ENCODE data around the gene AK6.

AK6 gene

DNA sequence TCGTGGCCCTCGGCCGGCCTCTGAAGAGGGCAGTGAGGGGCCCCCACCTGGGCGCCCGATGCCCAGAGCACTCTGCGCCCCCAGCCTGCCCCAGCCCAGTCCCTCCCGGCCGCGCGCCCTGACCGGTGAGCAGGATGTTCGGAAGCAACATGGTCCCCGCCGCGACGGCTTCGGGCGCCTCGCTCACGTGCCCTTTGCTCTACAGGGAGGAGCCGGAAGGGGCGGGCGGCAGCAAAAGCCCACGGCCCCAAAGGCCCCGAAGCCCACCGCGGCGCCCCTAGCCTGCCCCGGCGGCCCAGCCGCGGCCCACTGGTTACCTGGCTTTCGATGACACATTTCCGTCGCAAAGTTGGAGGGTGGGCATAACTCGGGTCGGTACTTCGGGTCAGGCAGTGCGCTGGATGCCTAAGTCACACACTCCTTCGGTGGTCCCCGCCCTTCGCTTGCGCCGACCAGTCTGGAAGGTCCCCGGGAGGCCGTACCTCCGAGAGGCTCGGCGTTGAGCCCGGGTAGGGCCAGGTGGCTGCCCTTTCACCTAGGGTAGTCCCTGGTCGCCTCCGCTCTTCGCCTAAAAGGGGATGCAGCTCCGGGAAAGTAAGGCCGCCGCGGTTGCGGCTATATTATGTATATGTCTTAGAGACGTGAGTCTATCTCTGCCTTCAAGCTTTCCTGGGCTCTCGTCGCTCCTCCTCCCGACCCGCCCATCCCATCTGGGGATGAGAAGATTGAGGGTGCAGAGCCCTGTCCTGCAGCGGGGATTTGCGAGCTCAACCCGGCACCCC, at the start of gene AK6, which contains the start of the genes RAD17 and TAF9:
Gene AK6, minus strand, starts transcription at position 181 of the 782 bp plus-strand sequence. Its CDS starts 30 bp downstream, at position 151.
Gene RAD17, plus strand, starts transcription at position 479 of the 782 bp plus-strand sequence. CDS start 2,391 bp downstream, outside the sequence.
Gene TAF9, minus strand, starts transcription at position 181 of the 782 bp plus-strand sequence. CDS start 3,783 bp downstream, outside the sequence.
- peak; percentile 91 to 94 for DNase-seq

DNA sequence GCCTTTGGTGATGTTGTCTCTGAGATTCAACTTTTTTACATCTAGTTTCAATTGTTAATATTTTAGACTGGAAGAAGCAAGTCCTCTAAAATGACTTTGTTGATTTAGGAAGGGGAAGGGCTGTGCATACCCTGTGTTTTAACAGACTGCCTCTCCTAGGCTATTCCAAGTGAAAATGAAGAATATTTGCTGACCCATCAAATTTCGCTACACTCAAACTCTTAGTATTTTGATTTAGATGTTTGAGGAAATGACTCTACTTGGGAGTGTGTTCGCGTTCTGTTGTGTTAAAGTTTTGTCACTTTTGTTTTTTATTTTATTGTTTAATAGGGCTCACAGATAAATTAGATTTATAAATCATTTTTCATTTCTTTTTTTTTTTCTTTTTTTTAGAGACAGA, 49.2 kb upstream of the AK6 start:
- DNase-seq: no peak

DNA sequence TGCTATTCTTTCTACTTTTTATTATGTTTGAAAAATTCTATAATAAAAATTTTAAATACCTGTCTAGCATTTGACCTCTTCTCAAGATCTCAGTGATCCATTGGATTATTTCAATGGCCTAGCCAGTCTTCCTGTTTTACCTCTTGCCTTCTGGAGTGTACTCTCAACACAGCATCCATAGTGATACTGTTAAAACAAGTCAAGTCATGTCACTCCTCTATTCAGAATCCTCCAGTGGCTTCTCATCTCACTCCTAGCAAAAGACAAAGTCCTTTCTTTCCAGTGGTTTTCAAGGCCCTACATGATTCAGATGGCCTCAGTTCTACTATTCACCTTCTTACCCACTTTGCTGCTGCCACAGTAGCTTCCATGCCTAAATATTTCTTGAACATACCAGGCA, 47.4 kb upstream of the AK6 start:
- no peak for DNase-seq

DNA sequence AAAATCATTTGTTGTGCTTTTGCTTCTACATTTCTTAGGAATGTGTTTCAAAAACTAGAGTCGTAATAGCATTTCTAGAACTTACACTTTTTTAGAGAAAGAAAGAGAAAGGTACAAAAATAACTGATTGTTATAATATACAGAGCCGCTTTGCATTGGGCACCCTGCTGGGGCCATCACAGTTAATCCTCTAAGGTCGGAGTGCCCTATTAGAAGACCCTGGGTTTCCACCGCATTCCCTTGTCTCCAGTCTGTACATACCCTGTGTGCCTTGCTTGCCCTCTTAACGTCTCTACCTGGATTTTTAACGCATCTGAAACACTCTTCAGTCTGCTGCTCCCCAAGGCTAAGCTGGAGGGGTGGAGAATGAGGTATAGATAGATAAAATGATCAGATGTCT, 46.9 kb upstream of the AK6 start:
- DNase-seq: no peak

DNA sequence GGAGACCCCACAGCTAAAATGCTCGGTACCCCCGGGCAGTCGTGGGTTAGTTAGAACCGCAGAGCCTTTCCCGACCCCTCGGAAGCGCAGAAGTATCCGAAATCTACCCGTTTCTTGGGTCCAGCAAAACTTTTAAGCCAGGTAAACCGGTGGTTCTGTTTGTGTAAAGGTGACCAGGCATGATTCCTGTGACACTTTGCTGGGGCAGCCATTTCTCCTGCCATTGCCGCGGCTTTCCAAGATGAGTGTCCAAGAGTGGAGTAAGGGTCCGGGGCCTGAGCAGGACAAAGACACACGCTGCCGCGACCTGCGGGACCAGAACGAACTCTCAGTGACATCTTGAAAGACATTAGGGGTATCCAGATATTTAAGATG, 46.3 kb upstream of the AK6 start:
- DNase-seq: no peak

DNA sequence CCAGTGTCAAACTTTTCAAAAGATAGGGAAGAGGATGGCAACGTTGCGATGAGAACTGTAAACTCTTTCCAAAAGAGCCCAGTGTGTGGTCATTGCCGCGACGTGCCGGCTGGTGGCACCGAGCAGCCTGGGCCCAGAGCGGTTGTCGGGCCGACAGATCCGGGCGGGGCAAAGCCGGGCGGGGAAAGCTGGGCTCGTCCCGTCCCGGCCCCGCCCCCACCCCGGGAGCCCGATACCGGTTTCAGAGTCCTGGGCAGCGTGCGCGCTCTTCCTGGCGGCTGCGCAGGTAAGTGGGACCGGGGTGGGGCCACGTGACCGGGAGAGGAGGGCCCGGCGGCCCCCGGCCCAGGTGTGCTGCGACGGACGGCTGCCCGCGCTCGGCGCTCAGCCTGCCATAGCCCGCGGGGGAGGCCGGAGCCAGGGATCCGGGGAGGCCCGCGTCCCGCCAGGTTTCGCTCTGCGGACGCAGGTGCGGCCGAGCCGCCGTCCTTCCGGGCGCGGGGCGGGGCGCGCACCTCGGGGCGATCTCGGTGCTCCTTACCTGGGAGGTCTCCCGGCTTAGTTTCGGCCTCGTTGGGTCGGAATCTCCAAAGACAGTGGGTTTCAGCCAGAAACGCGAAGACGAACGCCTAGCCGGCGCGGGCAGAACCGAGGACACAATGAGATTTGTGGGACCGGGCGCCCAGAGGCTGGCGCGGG, 45.7 kb upstream of the AK6 start, which contains the start of gene MARVELD2:
Gene MARVELD2, plus strand, starts transcription at position 232 of the 699 bp plus-strand sequence. CDS start 4,270 bp downstream, outside the sequence.
- DNase-seq: peak; percentile 55 to 57

DNA sequence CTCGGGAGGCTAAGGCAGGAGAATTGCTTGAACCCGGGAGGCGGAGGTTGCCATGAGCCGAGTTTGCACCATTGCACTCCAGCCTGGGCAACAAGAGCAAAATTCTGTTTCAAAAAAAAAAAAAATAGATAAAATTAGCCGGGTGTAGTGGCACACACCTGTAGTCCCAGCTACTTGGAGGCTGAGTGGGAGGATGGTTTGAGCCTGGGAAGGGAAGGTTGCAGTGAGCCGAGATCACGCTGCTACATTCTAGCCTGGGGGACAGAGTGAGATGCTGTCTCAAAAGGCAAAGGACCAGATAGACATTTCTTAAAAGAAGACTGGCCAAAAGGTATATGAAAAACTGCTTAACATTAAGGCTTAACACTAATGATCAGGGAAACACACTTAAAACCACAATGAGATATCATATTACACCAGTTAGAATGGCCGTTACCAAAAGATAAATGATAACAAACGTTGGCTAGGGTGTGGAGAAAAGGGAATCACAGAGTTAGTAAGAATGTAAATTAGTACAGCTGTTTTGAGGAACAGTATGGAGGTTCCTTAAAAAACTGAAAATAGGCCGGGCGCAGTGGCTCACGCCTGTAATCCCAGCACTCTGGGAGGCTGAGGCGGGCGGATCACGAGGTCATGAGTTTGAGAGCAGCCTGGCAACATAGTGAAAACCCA, 35.5 kb upstream of the AK6 start:
- no peak for DNase-seq

DNA sequence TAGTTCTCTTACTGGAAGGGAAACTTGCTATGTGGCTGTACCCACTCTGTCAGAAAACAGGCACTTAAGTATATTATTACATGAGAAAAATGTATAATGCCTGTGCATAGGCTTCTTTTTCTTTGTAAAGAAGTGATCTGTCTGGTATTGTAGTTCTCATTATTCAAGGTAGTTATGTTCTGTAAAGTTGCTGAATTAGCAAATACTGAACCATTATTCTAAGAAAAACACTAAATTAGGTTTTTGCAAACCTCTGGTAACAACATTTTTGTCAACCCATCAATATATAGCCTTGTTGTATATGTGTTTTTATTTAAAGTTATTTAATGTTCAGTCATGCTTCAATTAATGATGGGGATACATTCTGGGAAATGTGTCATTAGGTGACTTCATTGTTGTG, 9.1 kb upstream of the AK6 start:
- DNase-seq: no peak

DNA sequence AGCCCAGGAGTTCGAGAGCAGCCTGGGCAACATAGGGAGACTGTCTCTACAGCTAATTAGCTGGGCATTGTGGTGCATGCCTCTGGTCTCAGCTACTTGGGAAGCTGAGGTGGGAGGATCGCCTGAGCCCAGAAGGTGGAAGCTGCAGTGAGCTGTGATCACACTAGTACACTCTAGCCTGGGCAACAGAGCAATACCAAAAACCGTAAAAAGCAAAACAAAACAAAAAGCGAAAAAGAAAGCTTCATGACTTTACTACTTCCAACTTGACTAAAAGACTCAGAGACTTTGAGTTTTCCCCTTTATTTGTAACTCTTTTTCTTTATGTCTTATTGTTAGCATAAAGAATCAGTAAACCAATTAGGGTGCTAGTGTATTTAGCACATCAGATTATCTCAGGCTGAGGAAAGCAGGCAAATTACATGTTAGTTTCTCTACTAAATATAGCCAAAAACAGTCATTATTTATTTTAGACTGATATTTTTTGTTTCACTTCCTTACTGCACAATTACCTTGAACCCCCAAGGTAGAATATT, 5.7 kb upstream of the AK6 start:
- DNase-seq: no peak

DNA sequence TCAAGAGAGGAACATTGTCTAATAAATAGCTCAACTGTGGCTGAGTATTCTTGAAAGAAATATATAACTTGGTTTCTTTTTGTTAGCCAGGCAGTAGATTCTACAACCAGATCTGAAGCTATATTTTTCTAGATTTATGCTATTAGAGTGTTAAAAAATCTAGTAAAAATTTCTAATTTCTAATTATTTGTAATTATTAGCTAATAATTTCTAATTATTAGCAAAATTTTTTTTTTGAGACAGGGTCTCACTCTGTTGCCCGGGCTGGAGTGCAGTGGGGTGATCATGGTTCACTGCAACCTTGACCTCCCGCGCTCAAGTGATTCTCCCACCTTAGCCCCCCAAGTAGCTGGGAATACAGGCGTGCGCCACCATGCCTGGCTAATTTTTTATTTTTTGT, 3.1 kb upstream of the AK6 start:
- no peak for DNase-seq

DNA sequence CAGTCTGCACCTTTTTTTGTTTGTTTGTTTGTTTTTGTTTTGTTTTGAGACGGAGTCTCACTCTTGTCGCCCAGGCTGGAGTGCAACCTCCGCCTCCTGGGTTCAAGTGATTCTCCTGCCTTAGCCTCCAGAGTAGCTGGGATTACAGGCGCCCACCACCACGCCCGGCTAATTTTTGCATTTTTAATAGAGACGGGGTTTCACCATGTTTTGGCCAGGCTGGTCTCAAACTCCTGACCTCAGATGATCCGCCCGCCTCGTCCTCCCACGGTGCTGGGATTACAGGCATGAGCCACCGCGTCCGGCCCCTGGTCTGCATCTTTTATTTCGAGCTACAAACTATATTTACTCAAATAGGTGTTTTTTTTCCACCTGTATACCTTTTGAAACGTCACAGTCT, 1.0 kb upstream of the AK6 start:
- peak; percentile 17 to 29 for DNase-seq

DNA sequence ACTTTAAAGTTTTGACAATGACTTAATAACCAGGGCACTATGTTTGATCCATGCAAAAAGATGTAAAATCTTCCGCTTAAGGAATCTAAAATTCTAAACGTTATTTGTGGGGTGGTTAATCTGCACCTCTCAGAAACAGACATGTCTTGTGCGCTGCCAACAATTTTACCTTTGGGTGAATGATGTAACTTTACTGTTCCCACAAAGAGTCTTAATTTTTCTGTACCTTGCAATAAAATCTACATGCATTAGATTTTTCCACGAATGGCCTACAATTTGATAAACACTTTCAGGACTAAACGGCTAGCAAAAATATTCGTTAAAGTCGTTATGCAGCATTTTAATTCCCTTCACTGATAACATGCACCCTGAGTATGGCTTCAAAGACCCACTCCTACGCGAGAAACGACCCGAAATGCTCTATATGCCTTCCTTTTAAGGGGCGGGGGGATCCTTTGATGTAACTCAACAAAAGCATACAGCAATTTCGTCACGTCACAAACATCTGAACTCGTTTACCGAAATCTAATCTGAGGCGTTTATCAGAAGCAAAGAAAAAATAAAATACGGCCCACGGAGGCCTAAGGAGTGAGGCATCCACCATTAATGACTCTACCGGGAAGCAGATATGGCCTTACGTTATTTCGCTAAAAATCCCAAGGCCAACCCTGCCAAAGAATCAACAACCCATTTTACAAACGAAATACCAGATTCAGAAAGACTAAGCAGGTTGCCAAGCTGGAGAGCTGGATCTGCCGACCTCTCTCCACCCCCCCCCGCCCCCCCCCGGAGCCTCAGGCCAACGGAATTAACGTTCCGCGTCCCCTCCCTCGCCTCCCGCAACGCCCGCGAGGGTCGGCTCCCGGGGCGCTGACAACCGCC, 621 bp downstream of the AK6 start:
- peak; percentile 14 to 21 for DNase-seq

DNA sequence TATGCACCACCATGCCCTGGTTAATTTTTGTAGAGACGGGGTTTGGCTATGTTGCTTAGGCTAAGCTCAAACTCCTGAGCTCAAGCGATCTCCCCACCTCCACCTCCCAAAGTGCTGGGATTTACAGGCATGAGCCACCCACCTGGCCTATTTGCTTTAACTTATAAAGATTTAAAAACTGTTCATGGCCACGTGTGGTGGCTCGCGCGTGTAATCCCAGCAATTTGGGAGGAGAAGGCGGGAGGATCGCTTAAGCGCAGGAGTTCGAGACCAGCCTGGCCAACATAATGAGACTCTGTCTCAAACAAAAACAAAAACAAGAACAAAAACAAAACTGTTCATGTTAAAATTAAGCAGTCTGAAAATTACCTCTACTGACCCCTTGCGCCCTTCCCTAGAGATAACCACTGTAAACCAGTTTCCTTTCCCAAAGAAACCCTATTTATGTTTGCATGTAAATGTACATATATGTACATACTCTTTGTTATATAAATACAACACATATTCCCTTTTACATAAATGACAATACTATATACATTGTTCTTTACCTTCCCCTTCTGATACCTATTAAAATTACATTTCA, 1.5 kb downstream of the AK6 start:
- DNase-seq: no peak

DNA sequence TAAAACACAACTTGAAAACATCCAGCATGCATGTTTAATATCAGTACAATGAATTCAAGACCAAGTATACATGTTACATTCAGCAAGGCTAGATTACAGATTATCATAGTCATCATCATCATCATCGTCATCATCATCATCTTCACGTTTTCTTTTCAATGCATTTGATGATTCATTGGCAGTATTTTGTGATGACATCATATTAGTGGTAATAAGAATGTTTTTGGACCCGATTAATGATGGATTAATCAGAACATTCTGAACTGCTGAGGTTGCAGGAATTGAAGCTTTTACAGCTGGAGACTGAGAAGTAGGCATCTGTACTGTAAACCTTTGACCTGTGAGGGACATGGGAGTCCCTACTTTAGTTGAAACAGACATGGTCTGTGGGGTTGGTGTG, 4.5 kb downstream of the AK6 start:
- no peak for DNase-seq

DNA sequence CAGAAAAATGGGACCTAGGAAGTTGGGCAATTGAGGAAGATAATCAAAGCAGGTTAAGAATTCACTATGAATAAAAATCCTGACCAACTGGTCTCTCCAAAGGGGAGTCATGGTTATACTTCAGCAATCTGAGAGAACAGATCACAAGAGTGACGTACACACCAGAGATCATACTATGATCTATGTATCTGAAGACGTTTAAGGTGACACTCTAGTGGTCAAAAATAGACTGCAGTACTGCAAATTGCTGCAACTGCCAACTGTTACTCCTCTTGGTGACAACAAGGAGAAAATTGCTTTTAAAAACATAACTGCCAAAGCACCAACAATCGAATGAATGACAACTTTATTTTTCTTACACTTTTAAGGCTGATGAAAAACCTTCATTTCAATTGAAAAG, 4.9 kb downstream of the AK6 start:
- no peak for DNase-seq

DNA sequence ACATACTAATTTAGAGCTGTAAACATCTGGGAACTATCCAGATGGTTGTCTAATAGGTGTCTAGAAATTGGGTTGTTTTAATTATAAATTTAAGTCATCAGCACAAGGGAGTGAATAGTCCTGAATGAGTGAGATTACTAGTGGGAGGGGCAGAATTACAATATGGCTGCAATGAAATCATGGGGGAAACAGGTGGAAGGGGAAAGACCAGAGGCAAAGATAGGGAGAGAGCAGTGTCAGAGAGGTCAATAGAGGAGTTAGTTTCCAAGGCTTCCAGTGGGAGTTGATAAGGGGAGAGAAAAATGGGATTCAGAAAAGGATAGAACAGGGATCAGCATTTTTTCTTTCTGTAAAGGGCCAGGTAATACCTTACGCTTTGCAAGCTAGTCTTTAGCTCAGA, 8.9 kb downstream of the AK6 start:
- no peak for DNase-seq

DNA sequence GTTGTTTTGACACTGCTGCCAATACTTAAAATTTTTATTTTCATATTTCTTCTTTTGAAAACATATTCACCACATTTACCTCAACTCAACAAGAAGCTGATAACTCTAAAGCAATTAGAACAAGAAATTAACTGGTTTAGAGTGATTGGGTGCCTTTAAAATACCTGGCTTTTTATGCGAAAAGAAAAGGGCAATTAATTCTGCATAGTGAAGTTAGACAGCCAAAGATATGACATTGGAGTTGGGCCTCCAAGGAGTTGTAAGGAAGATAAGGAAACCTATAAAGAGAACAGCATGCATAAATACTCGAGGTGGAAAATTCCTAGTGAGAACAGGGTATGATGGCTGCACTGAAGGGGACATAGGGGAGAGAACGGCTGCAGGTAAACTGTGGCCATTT, 9.6 kb downstream of the AK6 start:
- no peak for DNase-seq

DNA sequence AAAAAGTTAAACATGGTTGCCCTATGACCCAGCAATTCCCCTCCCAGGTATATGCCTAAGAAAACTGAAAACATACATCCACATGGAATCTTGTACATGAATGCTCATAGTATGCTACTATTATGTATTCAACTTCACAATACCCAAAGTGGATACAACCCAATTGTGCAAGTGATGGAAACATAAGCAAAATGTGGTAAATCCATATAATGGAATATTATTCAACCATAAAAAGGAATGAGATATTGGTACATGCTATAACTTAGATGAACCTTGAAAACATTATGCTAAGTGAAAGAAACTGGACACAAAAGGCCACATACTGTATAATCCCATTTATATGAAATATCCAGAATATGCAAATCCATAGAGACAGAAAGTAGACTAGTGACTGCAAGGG, 18.7 kb downstream of the AK6 start:
- DNase-seq: no peak

DNA sequence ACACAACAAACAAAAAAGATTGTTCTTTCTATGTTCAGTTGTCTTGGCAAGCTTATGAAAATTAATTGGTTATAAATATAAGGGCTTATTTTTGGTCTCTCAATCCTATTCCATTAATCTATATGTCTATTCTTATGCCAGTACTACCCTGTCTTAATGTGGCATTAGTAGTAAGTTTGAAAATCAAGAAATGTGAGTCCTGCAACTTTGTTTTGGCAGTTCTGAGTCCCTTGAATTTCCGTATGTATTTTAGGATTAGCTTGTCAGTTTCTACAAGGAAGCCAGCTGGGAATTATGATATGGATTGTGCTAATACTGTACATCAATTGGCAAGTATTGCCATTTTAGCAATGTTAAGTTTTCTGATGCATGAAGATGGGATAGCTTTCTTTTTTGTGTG, 26.2 kb downstream of the AK6 start:
- DNase-seq: no peak

DNA sequence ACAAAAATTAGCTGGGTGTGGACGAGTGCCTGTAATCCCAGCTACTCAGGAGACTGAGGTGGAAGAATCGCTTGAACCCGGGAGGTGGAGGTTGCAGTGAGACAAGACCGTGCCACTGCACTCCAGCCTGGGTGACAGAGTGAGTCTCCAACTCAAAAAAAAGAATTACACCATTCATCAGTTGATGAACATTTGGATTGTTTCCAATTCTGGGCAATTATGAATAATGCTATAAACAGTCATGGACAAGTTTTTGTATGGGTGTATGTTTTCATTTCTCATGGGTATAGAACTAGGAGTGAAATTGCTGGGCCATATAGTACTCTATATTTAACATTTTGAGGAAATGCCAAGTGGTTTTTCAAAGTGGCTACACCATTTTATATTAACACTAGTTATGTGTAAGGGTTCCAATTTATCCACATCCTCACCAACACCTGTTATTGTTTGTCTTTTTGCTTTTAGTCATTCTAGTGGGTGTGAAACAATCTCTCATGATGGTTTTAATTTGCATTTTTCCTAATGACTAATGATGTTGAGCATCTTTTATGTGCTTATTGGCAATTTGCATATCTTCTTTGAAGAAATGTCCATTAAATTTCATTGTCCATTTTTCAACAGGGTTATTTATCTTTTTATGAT, 27.7 kb downstream of the AK6 start:
- DNase-seq: no peak

DNA sequence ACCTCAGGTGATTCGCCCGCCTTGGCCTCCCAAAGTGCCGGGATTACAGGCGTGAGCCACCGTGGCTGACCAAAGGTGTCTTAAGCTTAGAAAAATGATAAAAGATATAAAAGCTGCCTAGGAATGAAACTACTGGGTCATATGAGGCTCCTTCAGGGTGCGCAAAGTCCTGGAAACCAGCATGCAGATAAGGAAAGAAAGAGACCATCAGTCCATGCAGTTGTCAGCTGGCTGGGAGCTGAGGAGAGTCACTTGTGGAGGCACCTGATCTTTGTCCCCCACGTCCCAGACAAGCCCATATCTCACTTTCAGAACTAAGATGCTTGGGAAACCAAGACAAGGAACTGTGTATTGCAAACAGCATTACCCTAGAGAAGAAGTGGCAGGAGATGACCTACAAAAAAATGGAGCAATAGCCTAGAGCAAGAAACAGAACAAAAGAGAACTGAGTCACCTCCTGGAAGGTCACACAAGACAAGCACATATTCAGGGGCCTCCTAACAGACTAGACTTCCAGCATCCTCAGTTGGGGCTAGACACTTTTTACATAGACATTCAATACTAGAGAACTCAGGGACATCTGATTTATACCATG, 33.9 kb downstream of the AK6 start:
- DNase-seq: no peak
